Stomach (tissue), 4 donors: ENCODE results near the gene NEAT1.
A peak's percentile ranks its signal among the peaks of the same experiment; 100 is the strongest.

ENCODE experiments used
- CTCF ChIP-seq, 7 experiments: fragments of 450-650 bp in 4 of 7; fragments of 200-600 bp in 3 of 7; sonication (generic) in 3 of 7; IDR thresholded peaks; one replicate each; pipeline ENCODE4 v1.5.1; 2016 to 2019; ENCODE audit warnings: antibody characterized with exemption in 7 of 7, control low read depth in 2 of 7, mild to moderate bottlenecking in 1 of 7
- POLR2A ChIP-seq, 4 donors: fragments of 450-650 bp; IDR thresholded peaks; one replicate each; pipeline ENCODE4 v1.6.1; 2016; ENCODE audit warnings: antibody characterized with exemption in 4 of 4, control low read depth in 2 of 4, mild to moderate bottlenecking in 1 of 4, moderate library complexity in 1 of 4
- POLR2AphosphoS5 ChIP-seq, 3 donors: sonication (generic); formaldehyde crosslinking; IDR thresholded peaks; one replicate each; pipeline ENCODE4 v1.6.1; 2016; ENCODE audit warnings: antibody characterized with exemption in 3 of 3

GRCh38 chr11:65446446-65447277, 24.1 kb downstream of the NEAT1 start:
- no peak for TF ChIP-seq POLR2A (IDR thresholded peaks at IDR 0.05)
- TF ChIP-seq POLR2AphosphoS5 (IDR thresholded peaks at IDR 0.05): peak; percentile 23 to 54 (median 42)
- TF ChIP-seq CTCF (IDR thresholded peaks at IDR 0.05): no peak
